ENCODE results near the gene TRIM43.
"Not testable (repeated sequence)": the region's sequence is repeated elsewhere in the genome, so short reads cannot be mapped to it uniquely, and the experiment has no call there.

DNA sequence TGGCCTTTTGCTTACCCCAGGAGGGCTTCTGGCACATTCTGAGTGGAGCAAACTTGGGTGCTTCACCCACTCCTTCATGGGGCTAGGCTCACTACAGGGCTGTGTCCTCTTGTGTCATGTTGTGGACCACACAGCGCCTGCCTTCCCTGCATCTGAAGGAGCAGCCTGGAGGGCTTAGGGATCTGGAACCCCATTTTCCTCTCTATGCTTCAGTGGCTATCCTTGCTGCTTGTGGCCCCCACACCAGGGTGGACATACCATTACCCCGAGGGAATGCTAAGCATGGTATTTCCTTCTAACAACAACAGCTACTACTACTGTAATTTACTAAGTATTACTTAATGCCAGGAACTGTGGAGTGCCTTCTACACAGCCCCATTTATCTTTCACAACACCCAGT, 50.6 kb downstream of the TRIM43 start:
- TF ChIP-seq, protein P1, sequence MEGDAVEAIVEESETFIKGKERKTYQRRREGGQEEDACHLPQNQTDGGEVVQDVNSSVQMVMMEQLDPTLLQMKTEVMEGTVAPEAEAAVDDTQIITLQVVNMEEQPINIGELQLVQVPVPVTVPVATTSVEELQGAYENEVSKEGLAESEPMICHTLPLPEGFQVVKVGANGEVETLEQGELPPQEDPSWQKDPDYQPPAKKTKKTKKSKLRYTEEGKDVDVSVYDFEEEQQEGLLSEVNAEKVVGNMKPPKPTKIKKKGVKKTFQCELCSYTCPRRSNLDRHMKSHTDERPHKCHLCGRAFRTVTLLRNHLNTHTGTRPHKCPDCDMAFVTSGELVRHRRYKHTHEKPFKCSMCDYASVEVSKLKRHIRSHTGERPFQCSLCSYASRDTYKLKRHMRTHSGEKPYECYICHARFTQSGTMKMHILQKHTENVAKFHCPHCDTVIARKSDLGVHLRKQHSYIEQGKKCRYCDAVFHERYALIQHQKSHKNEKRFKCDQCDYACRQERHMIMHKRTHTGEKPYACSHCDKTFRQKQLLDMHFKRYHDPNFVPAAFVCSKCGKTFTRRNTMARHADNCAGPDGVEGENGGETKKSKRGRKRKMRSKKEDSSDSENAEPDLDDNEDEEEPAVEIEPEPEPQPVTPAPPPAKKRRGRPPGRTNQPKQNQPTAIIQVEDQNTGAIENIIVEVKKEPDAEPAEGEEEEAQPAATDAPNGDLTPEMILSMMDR (IDR thresholded peaks at IDR 0.05): not testable (repeated sequence)
- not testable (repeated sequence) for TF ChIP-seq POLR2A, POLR2AphosphoS5 (IDR thresholded peaks at IDR 0.05)

Data from sigmoid colon (tissue), 4 donors.